Transverse colon (tissue), 4 donors: ENCODE measurements around the gene PLEKHA3. TPM values are rescaled to one million over a fixed set of nuclear protein-coding genes. Genes with fewer than 3 reads are reported as not detected.

Experiments
- DNase-seq: peaks from one replicate; pipeline ENCODE4 v3.0.0-alpha.2; 2019
- H3K27ac ChIP-seq, 4 donors: fragments of 200-600 bp; sonication (generic); 2 replicates each; pipeline ENCODE4 v1.5.1; 2016 to 2018; ENCODE audit warnings: inconsistent platforms in 4 of 4
- H3K27me3 ChIP-seq: fragments of 200-600 bp; sonication (generic); 2 replicates; pipeline ENCODE4 v1.5.1; 2017; ENCODE audit warnings: inconsistent platforms
- H3K36me3 ChIP-seq, 4 donors: fragments of 200-600 bp; sonication (generic); 2 replicates each; pipeline ENCODE4 v1.5.1; 2017 to 2019; ENCODE audit warnings: inconsistent platforms in 4 of 4
- H3K4me1 ChIP-seq, 4 donors: fragments of 200-600 bp; sonication (generic); 2 replicates each; pipeline ENCODE4 v1.5.1; 2017 to 2020; ENCODE audit warnings: inconsistent platforms in 4 of 4
- H3K4me3 ChIP-seq, 4 donors: fragments of 200-600 bp; sonication (generic); 1 replicate in 1 of 4; 2 replicates in 3 of 4; pipeline versions ENCODE4 v1.5.1 to v1.6.1; 2017 to 2019; ENCODE audit warnings: inconsistent platforms in 4 of 4
- H3K9me3 ChIP-seq, 2 donors: fragments of 200-600 bp; sonication (generic); 2 replicates each; pipeline ENCODE4 v1.5.1; 2017 to 2019; ENCODE audit warnings: inconsistent platforms in 2 of 2
- CTCF ChIP-seq, 5 experiments: fragments of 200-600 bp in 3 of 5; fragments of 450-650 bp in 2 of 5; sonication (generic) in 3 of 5; IDR thresholded peaks; 1 replicate in 2 of 5; 2 replicates in 3 of 5; pipeline ENCODE4 v1.5.1; 2016 to 2017; ENCODE audit warnings: antibody characterized with exemption in 5 of 5, inconsistent platforms in 3 of 5, mild to moderate bottlenecking in 2 of 5, moderate library complexity in 1 of 5
- EP300 ChIP-seq: sonication (generic); formaldehyde crosslinking; IDR thresholded peaks from one replicate; pipeline ENCODE4 v1.6.1; 2017; ENCODE audit warnings: antibody characterized with exemption, low read depth
- POLR2A ChIP-seq: fragments of 450-650 bp; IDR thresholded peaks from one replicate; pipeline ENCODE4 v1.6.1; 2016; ENCODE audit warnings: antibody characterized with exemption, mild to moderate bottlenecking, moderate library complexity
- POLR2AphosphoS5 ChIP-seq, 3 donors: sonication (generic); formaldehyde crosslinking; IDR thresholded peaks; one replicate each; pipeline ENCODE4 v1.6.1; 2016; ENCODE audit warnings: antibody characterized with exemption in 3 of 3
- WGBS, 2 donors: methylation state at CpG; one replicate each; pipeline ENCODE4 v1.1.5; 2018; ENCODE audit warnings: low coverage in 1 of 2; 5-methylcytosine and 5-hydroxymethylcytosine counted together
- in situ Hi-C, 4 donors: fragments of 200-750 bp; cut with MboI; loops; one replicate each; pipeline versions ENCODE4 v1.15.0 to v1.15.1; 2017; ENCODE audit warnings: low sequenced_read_pairs in 3 of 4, low pct_ligation_motif_present in 1 of 4, low pct_unique_long_range_greater_than_20kb in 1 of 4
- intact Hi-C: fragments of 100-400 bp; cut with DNase I; formaldehyde crosslinking; loops from one replicate; pipeline ENCODE4 v1.15.1; 2023; ENCODE audit warnings: low total_unique reads
- total RNA-seq, 4 donors: library from RNA; depleted of rRNA; stranded (reverse); fragments of >200 nt; gene quantifications; one replicate each; pipeline ENCODE4 v1.1.0, GENCODE V29; 2016

The PLEKHA3 gene
- total RNA-seq, 4 donors from 2014 or later: 8.2 to 83.2 (median 11.0) TPM

- H3K36me3 ChIP-seq: no peaks in the 10 kb centered on the region
- no peaks in the 10 kb centered on the region for H3K27me3 ChIP-seq
- intact Hi-C loops: loop anchor here (2.0 kb wide), 1 partner anchor 27 kb away; the partner anchor contains the start of genes PJVK and PRKRA
- H3K4me3 ChIP-seq: peak overlapping the region; percentile 51 to 77 (median 58)
- H3K9me3 ChIP-seq: no peaks in the 10 kb centered on the region
- DNase-seq: no peak
- 7 to 8% methylated on average over 3 of the region's 3 CpGs for WGBS, 2 donors
- TF ChIP-seq POLR2AphosphoS5 (IDR thresholded peaks at IDR 0.05): no peak
- TF ChIP-seq CTCF (IDR thresholded peaks at IDR 0.05): no peak
- TF ChIP-seq POLR2A: no peak
- TF ChIP-seq EP300: no peak
- in situ Hi-C loops: no loop called here
- peak overlapping the region; percentile 94 to 98 (median 97) for H3K27ac ChIP-seq
- peaks cover 16 to 38% (median 27%) of the 10 kb centered on the region in 4 donors for H3K4me1 ChIP-seq
These were observed 2.7 kb upstream of the PLEKHA3 start for GRCh38 chr2:178477443-178478129.

- intact Hi-C loops: loop anchor here (2.0 kb wide), 1 partner anchor 27 kb away; the partner anchor contains the start of genes PJVK and PRKRA
- 1 to 2% methylated on average over 7 to 10 of the region's 10 CpGs for WGBS, 2 donors
- DNase-seq: peak; percentile 20
These were observed 2.2 kb upstream of the PLEKHA3 start for GRCh38 chr2:178478130-178478438.

GRCh38 chr2:178478439-178479274 lies 1.6 kb upstream of the PLEKHA3 start, which contains the start of gene FKBP7:
FKBP7 (minus strand) TSS chr2:178478600; CDS start chr2:178478499, 101 bp downstream.
- peak; percentile 91 for DNase-seq
- Histone ChIP-seq H3K9me3 (no peaks in the 10 kb centered on the region), H3K27me3 (no peaks in the 10 kb centered on the region), H3K27ac (peak within 1 kb of the TSS; percentile 94 to 98 (median 97)), H3K36me3 (no peaks in the 10 kb centered on the region), H3K4me1 (peaks cover 18 to 46% (median 32%) of the 10 kb centered on the region in 4 donors), H3K4me3 (peak within 1 kb of the TSS; percentile 51 to 77 (median 58))
- in situ Hi-C loops: no loop called here
- intact Hi-C loops: loop anchor here (2.0 kb wide), 1 partner anchor 28 kb away; the partner anchor contains the start of genes PJVK and PRKRA
- WGBS, 2 donors: 0 to 3% methylated on average over 7 to 56 of the region's 56 CpGs
- TF ChIP-seq CTCF (IDR thresholded peaks at IDR 0.05): peak; percentile 62 to 87 (median 80)
- TF ChIP-seq POLR2AphosphoS5 (IDR thresholded peaks at IDR 0.05): peak; percentile 87 to 90 (median 88)
- TF ChIP-seq POLR2A: peak; percentile 73
- TF ChIP-seq EP300: peak; percentile 63

More at GRCh38 chr2:178478130-178478438, 2.2 kb upstream of the PLEKHA3 start:
- in situ Hi-C loops: no loop called here
- Histone ChIP-seq H3K4me3 (peak overlapping the region; percentile 51 to 77 (median 58)), H3K27me3 (no peaks in the 10 kb centered on the region), H3K9me3 (no peaks in the 10 kb centered on the region), H3K4me1 (peaks cover 18 to 43% (median 32%) of the 10 kb centered on the region in 4 donors), H3K27ac (peak overlapping the region; percentile 94 to 98 (median 97)), H3K36me3 (no peaks in the 10 kb centered on the region)
- TF ChIP-seq POLR2AphosphoS5 (IDR thresholded peaks at IDR 0.05) (no peak), EP300 (no peak), CTCF (IDR thresholded peaks at IDR 0.05) (no peak), POLR2A (no peak)

- no peak for DNase-seq
- Histone ChIP-seq H3K27ac (peak overlapping the region; percentile 94 to 98 (median 97)), H3K4me3 (peak overlapping the region in 3 of 4 donors; percentile 54 to 77 (median 61)), H3K9me3 (no peaks in the 10 kb centered on the region), H3K27me3 (no peaks in the 10 kb centered on the region), H3K4me1 (peaks cover 18 to 52% (median 35%) of the 10 kb centered on the region in 4 donors), H3K36me3 (no peaks in the 10 kb centered on the region)
- in situ Hi-C loops (no loop called here), intact Hi-C loops (loop anchor here (2.0 kb wide), 1 partner anchor 28 kb away; the partner anchor contains the start of genes PJVK and PRKRA)
- TF ChIP-seq EP300 (no peak), POLR2AphosphoS5 (IDR thresholded peaks at IDR 0.05) (no peak), CTCF (IDR thresholded peaks at IDR 0.05) (peak in 2 of 5 experiments; percentile 2 to 25)
- 50 to 53% methylated on average over 4 of the region's 4 CpGs for WGBS, 2 donors
These were observed 1.0 kb upstream of the PLEKHA3 start for GRCh38 chr2:178479275-178479616.
